HepG2 (cell line): ENCODE results near the gene HSPA1A. TPM values are rescaled to one million over a fixed set of nuclear protein-coding genes. Genes with fewer than 3 reads are reported as not detected.

Experiments
- CCAR2 ChIP-seq: fragments of 200-400 bp; formaldehyde crosslinking; optimal IDR thresholded peaks from 2 replicates; pipeline ENCODE3; 2018; ENCODE audit warnings: low read depth, mild to moderate bottlenecking, low read length, moderate library complexity
- IKZF5 ChIP-seq: IDR thresholded peaks from 2 replicates; pipeline ENCODE4 v1.6.1; 2018; ENCODE audit warnings: missing genetic modification reagents, mild to moderate bottlenecking, missing compliant biosample characterization
- MED8 ChIP-seq: sonication (generic); formaldehyde crosslinking; IDR thresholded peaks from 2 replicates; pipeline ENCODE4 v1.8.1; 2023; ENCODE audit warnings: mild to moderate bottlenecking, missing genetic modification reagents; ENCODE audit not compliant: insufficient replicate concordance
- NR2F6 ChIP-seq, 2 experiments: IDR thresholded peaks; 2 replicates each; pipeline ENCODE4 v1.6.1; 2016; ENCODE audit warnings: antibody characterized with exemption in 1 of 2, mild to moderate bottlenecking in 1 of 2
- STAG1 ChIP-seq: sonication (generic); formaldehyde crosslinking; IDR thresholded peaks from 2 replicates; pipeline ENCODE4 v1.4.0; 2020; ENCODE audit warnings: missing genetic modification reagents
- TBP ChIP-seq: sonication (generic); formaldehyde crosslinking; IDR thresholded peaks from 2 replicates; pipeline ENCODE4 v1.5.0; 2020; ENCODE audit warnings: missing genetic modification reagents
- ZFP91 ChIP-seq: sonication (generic); formaldehyde crosslinking; IDR thresholded peaks from 2 replicates; pipeline ENCODE4 v1.9.0; 2022; ENCODE audit warnings: missing genetic modification reagents, mild to moderate bottlenecking, borderline replicate concordance
- ZNF282 ChIP-seq: fragments of 450-650 bp; IDR thresholded peaks from 2 replicates; pipeline ENCODE4 v1.6.1; 2018; ENCODE audit not compliant: partially characterized antibody
- ZNF335 ChIP-seq: sonication (generic); formaldehyde crosslinking; IDR thresholded peaks from 2 replicates; pipeline ENCODE4 v1.4.0; 2020; ENCODE audit warnings: missing genetic modification reagents
- ZNF546 ChIP-seq: sonication (generic); formaldehyde crosslinking; conservative IDR thresholded peaks from 2 replicates; pipeline ENCODE4 v1.8.1; 2023; ENCODE audit warnings: mild to moderate bottlenecking, missing genetic modification reagents
- ZNF598 ChIP-seq: sonication (generic); formaldehyde crosslinking; IDR thresholded peaks from 2 replicates; pipeline ENCODE4 v1.5.1; 2020; ENCODE audit warnings: mild to moderate bottlenecking, missing genetic modification reagents, borderline replicate concordance
- ZNF644 ChIP-seq: IDR thresholded peaks from 2 replicates; pipeline ENCODE4 v1.6.1; 2016; ENCODE audit warnings: low read depth
- ZNF737 ChIP-seq: sonication (generic); formaldehyde crosslinking; IDR thresholded peaks from 2 replicates; pipeline ENCODE4 v1.5.0; 2020; ENCODE audit warnings: missing genetic modification reagents, mild to moderate bottlenecking, borderline replicate concordance
- ZNF761 ChIP-seq: sonication (generic); formaldehyde crosslinking; conservative IDR thresholded peaks from 2 replicates; pipeline ENCODE4 v1.4.0; 2020; ENCODE audit warnings: mild to moderate bottlenecking, missing genetic modification reagents
- ZNF768 ChIP-seq: sonication (generic); formaldehyde crosslinking; IDR thresholded peaks from 2 replicates; pipeline ENCODE4 v1.4.0; 2020; ENCODE audit warnings: missing genetic modification reagents
- polyA plus RNA-seq, 8 experiments: library from polyadenylated mRNA; depleted of rRNA in 3 of 8; stranded (reverse) in 7 of 8; unstranded in 1 of 8; fragments of >200 nt; fragmentation: Illumina TruSeq in 4 of 8; extraction: Trizol in 4 of 8; gene quantifications; 2 replicates each; pipeline versions ENCODE4 v1.2.1 to v1.2.3, GENCODE V29; 2011 to 2016; ENCODE audit warnings: low read depth in 4 of 8, missing spikeins in 1 of 8, mixed read lengths in 1 of 8; ENCODE audit not compliant: insufficient read depth in 1 of 8
- total RNA-seq, 5 experiments: library from RNA; depleted of rRNA; stranded (reverse); fragments of >200 nt; fragmentation: Illumina TruSeq; extraction: Trizol; gene quantifications; 2 replicates each; pipeline ENCODE4 v1.2.3, GENCODE V29; 2016; ENCODE audit warnings: low read depth in 1 of 5
- TF ChIP-seq, protein P1 (sequence below): sonication (generic); formaldehyde crosslinking; IDR thresholded peaks from 2 replicates; pipeline ENCODE4 v1.5.1; 2020; ENCODE audit warnings: mild to moderate bottlenecking, missing genetic modification reagents, moderate library complexity
- TF ChIP-seq, protein P2 (sequence below): sonication (generic); formaldehyde crosslinking; IDR thresholded peaks from 2 replicates; pipeline ENCODE4 v1.4.0; 2020; ENCODE audit warnings: missing genetic modification reagents
- TF ChIP-seq, protein P3 (sequence below): sonication (generic); formaldehyde crosslinking; IDR thresholded peaks from 2 replicates; pipeline ENCODE4 v1.5.0; 2020; ENCODE audit warnings: missing genetic modification reagents, mild to moderate bottlenecking, borderline replicate concordance

HSPA1A gene
- total and polyA plus RNA-seq, 2 of the 13 experiments (the other 11 are each of a cell fraction or from before 2014, with no cell fraction given): 44.5 to 85.0 TPM

DNA sequence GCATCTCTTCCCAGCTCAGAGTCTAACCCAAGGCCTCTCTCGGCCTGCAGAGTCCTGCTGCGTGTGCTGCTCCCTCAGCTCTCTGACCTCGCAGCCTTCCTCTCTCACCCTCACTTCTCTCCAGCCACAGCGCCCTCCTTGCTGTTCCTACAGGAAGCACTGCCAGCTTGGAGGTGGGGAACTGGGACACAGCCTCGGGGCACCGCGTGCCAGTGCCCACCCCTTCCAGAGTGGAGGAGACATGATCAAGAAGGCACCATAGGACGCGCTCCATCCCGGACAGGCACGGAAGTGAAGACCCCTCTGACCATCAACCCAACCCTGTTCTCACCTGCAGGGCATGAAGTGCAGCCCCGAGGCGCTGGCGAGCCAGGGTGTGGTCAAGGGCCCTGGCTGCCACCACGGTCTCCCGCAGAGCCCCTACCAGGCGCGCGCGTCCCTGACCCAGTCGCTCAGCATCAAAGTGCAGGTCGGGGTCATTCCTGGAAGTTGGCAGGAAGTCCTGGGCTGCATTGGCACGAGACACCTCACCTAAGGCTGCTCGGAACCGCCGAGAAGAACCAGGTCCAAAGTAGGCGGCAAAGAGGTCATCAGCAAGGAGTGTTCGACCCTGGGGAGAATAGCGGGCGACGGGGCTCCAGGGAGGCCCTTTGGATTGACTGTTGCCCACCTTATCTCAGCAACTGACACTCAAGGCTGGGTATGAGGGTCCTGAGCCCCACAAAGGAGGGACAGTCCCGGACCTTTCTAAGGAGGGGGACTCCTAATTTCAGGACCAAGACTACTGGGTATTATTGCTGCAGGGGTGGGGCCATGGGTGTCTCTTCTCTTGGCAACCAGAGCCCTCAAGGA is 39.5 kb upstream of the HSPA1A start (continued):
- TF ChIP-seq, protein P1, sequence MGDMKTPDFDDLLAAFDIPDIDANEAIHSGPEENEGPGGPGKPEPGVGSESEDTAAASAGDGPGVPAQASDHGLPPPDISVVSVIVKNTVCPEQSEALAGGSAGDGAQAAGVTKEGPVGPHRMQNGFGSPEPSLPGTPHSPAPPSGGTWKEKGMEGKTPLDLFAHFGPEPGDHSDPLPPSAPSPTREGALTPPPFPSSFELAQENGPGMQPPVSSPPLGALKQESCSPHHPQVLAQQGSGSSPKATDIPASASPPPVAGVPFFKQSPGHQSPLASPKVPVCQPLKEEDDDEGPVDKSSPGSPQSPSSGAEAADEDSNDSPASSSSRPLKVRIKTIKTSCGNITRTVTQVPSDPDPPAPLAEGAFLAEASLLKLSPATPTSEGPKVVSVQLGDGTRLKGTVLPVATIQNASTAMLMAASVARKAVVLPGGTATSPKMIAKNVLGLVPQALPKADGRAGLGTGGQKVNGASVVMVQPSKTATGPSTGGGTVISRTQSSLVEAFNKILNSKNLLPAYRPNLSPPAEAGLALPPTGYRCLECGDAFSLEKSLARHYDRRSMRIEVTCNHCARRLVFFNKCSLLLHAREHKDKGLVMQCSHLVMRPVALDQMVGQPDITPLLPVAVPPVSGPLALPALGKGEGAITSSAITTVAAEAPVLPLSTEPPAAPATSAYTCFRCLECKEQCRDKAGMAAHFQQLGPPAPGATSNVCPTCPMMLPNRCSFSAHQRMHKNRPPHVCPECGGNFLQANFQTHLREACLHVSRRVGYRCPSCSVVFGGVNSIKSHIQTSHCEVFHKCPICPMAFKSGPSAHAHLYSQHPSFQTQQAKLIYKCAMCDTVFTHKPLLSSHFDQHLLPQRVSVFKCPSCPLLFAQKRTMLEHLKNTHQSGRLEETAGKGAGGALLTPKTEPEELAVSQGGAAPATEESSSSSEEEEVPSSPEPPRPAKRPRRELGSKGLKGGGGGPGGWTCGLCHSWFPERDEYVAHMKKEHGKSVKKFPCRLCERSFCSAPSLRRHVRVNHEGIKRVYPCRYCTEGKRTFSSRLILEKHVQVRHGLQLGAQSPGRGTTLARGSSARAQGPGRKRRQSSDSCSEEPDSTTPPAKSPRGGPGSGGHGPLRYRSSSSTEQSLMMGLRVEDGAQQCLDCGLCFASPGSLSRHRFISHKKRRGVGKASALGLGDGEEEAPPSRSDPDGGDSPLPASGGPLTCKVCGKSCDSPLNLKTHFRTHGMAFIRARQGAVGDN (CRISPR knock-in tag): peak; percentile 83
- TF ChIP-seq MED8 (CRISPR knock-in tag): no peak
- TF ChIP-seq, protein P2, sequence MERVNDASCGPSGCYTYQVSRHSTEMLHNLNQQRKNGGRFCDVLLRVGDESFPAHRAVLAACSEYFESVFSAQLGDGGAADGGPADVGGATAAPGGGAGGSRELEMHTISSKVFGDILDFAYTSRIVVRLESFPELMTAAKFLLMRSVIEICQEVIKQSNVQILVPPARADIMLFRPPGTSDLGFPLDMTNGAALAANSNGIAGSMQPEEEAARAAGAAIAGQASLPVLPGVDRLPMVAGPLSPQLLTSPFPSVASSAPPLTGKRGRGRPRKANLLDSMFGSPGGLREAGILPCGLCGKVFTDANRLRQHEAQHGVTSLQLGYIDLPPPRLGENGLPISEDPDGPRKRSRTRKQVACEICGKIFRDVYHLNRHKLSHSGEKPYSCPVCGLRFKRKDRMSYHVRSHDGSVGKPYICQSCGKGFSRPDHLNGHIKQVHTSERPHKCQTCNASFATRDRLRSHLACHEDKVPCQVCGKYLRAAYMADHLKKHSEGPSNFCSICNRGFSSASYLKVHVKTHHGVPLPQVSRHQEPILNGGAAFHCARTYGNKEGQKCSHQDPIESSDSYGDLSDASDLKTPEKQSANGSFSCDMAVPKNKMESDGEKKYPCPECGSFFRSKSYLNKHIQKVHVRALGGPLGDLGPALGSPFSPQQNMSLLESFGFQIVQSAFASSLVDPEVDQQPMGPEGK (CRISPR knock-in tag): no peak; the same call in 1 of the 2 replicates
- TF ChIP-seq ZNF644 (CRISPR knock-in tag): no peak
- no peak for TF ChIP-seq ZNF282
- TF ChIP-seq ZNF768 (CRISPR knock-in tag): no peak
- peak; percentile 35; the same call in 1 of the 2 replicates for TF ChIP-seq NR2F6 (IDR thresholded peaks at IDR 0.05)
- TF ChIP-seq NR2F6 (CRISPR knock-in tag; IDR thresholded peaks at IDR 0.05): peak; percentile 29; the same call in 1 of the 2 replicates
- no peak for TF ChIP-seq CCAR2
- TF ChIP-seq ZNF737 (CRISPR knock-in tag): 0 out of 2 replicates have a peak, but pooled peaks have one; percentile 58
- TF ChIP-seq TBP: no peak
- no peak for TF ChIP-seq ZNF546 (CRISPR knock-in tag)
- peak; percentile 46; the same call in 1 of the 2 replicates for TF ChIP-seq ZNF335
- TF ChIP-seq, protein P3, sequence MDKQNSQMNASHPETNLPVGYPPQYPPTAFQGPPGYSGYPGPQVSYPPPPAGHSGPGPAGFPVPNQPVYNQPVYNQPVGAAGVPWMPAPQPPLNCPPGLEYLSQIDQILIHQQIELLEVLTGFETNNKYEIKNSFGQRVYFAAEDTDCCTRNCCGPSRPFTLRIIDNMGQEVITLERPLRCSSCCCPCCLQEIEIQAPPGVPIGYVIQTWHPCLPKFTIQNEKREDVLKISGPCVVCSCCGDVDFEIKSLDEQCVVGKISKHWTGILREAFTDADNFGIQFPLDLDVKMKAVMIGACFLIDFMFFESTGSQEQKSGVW (CRISPR knock-in tag): no peak
- 0 out of 2 replicates have a peak, but pooled peaks have one; percentile 21 for TF ChIP-seq ZNF761 (CRISPR knock-in tag)
- 0 out of 2 replicates have a peak, but pooled peaks have one; percentile 63 for TF ChIP-seq ZNF598 (CRISPR knock-in tag)
- TF ChIP-seq ZFP91 (CRISPR knock-in tag): peak; percentile 50; the same call in 1 of the 2 replicates
- TF ChIP-seq STAG1 (CRISPR knock-in tag): peak; percentile 16
- no peak; the same call in 1 of the 2 replicates for TF ChIP-seq IKZF5 (CRISPR knock-in tag)
